GM12878 (cell line): ENCODE results near the gene CCDC85A.

Source experiments
- CBFB ChIP-seq: IDR thresholded peaks from 2 replicates; pipeline ENCODE4 v1.6.1; 2016; ENCODE audit warnings: antibody characterized with exemption, low read depth
- HCFC1 ChIP-seq: fragments of 150-350 bp; IDR thresholded peaks from 2 replicates; pipeline ENCODE4 v1.6.1; 2014; ENCODE audit warnings: low read length
- POLR2A ChIP-seq: IDR thresholded peaks from 2 replicates; pipeline ENCODE4 v1.6.1; 2011; ENCODE audit warnings: low read depth, mild to moderate bottlenecking, low read length
- RELA ChIP-seq: fragments of 450-650 bp; IDR thresholded peaks from 2 replicates; pipeline ENCODE4 v1.8.0; 2014; ENCODE audit warnings: borderline replicate concordance; ENCODE audit not compliant: partially characterized antibody
- TCF12 ChIP-seq: IDR thresholded peaks from 2 replicates; pipeline ENCODE4 v1.6.1; 2011; ENCODE audit warnings: low read depth, mild to moderate bottlenecking, low read length
- YY1 ChIP-seq: IDR thresholded peaks from 2 replicates; pipeline ENCODE4 v1.6.1; 2011; ENCODE audit warnings: low read depth, mild to moderate bottlenecking, low read length

GRCh38 chr2:56210291-56210690, 26.5 kb downstream of the CCDC85A start:
- no peak for TF ChIP-seq RELA
- TF ChIP-seq TCF12: no peak
- TF ChIP-seq CBFB: no peak
- TF ChIP-seq HCFC1: no peak
- no peak for TF ChIP-seq POLR2A
- no peak for TF ChIP-seq YY1
